ENCODE measurements around the gene MSANTD2.

MSANTD2 gene

GRCh38 chr11:124821995-124822730 is 22.0 kb upstream of the MSANTD2 start:
- DNase-seq (ENCODE audit: insufficient read length, low spot score) (no peak), FAIRE-seq (no peak)

GRCh38 chr11:124817036-124817435 is 16.8 kb upstream of the MSANTD2 start:
- DNase-seq (ENCODE audit: insufficient read length, low spot score) = no peak
- no peak for FAIRE-seq

GRCh38 chr11:124814739-124815138 is 14.5 kb upstream of the MSANTD2 start:
- FAIRE-seq (no peak), DNase-seq (ENCODE audit: insufficient read length, low spot score) (no peak)

- DNase-seq (ENCODE audit: insufficient read length, low spot score) = no peak
- FAIRE-seq = no peak
Measured at GRCh38 chr11:124812876-124813275, 12.7 kb upstream of the MSANTD2 start.

- DNase-seq (ENCODE audit: insufficient read length, low spot score) (no peak), FAIRE-seq (no peak)
Measured at GRCh38 chr11:124811399-124812125, 11.4 kb upstream of the MSANTD2 start.

GRCh38 chr11:124807660-124808270 is 7.6 kb upstream of the MSANTD2 start:
- no peak for FAIRE-seq
- no peak for DNase-seq (ENCODE audit: insufficient read length, low spot score)

- DNase-seq (ENCODE audit: insufficient read length, low spot score) (no peak), FAIRE-seq (no peak)
Measured at GRCh38 chr11:124807201-124807600, 7.0 kb upstream of the MSANTD2 start.

- DNase-seq (ENCODE audit: insufficient read length, low spot score) (no peak), FAIRE-seq (no peak)
Measured at GRCh38 chr11:124804884-124805283, 4.7 kb upstream of the MSANTD2 start.

GRCh38 chr11:124801636-124802312 is 1.6 kb upstream of the MSANTD2 start:
- FAIRE-seq = no peak
- no peak for DNase-seq (ENCODE audit: insufficient read length, low spot score)

GRCh38 chr11:124801014-124801413 is 808 bp upstream of the MSANTD2 start:
- FAIRE-seq (no peak), DNase-seq (ENCODE audit: insufficient read length, low spot score) (no peak)

- FAIRE-seq = no peak
Measured at GRCh38 chr11:124799348-124800225, 619 bp downstream of the MSANTD2 start.

GRCh38 chr11:124798991-124799347 is 1.2 kb downstream of the MSANTD2 start:
- DNase-seq (ENCODE audit: insufficient read length, low spot score) = no peak
- no peak for FAIRE-seq

More at GRCh38 chr11:124799348-124800225, 619 bp downstream of the MSANTD2 start:
- DNase-seq (ENCODE audit: insufficient read length, low spot score) = no peak

GRCh38 chr11:124796312-124796711 is 3.9 kb downstream of the MSANTD2 start:
- FAIRE-seq (no peak), DNase-seq (ENCODE audit: insufficient read length, low spot score) (no peak)

- FAIRE-seq = no peak
- DNase-seq (ENCODE audit: insufficient read length, low spot score) = no peak
Measured at GRCh38 chr11:124793466-124794278, 6.5 kb downstream of the MSANTD2 start.

- DNase-seq (ENCODE audit: insufficient read length, low spot score) (no peak), FAIRE-seq (no peak)
Measured at GRCh38 chr11:124791626-124792341, 8.4 kb downstream of the MSANTD2 start.

GRCh38 chr11:124788521-124788920 is 11.7 kb downstream of the MSANTD2 start:
- DNase-seq (ENCODE audit: insufficient read length, low spot score) = no peak
- FAIRE-seq = no peak

GRCh38 chr11:124784051-124784450 is 16.2 kb downstream of the MSANTD2 start:
- FAIRE-seq = no peak

GRCh38 chr11:124783002-124783401 is 17.2 kb downstream of the MSANTD2 start:
- DNase-seq (ENCODE audit: insufficient read length, low spot score) = no peak
- no peak for FAIRE-seq

More at GRCh38 chr11:124784051-124784450, 16.2 kb downstream of the MSANTD2 start:
- DNase-seq (ENCODE audit: insufficient read length, low spot score) = no peak

GRCh38 chr11:124779568-124779967 is 20.6 kb downstream of the MSANTD2 start:
- FAIRE-seq = no peak

More at GRCh38 chr11:124779568-124779967, 20.6 kb downstream of the MSANTD2 start:
- DNase-seq (ENCODE audit: insufficient read length, low spot score) = no peak
